Neuronal stem cell (in vitro differentiated cells): ENCODE results near the gene ATAD3B.
"Not testable (repeated sequence)": the region's sequence is repeated elsewhere in the genome, so short reads cannot be mapped to it uniquely, and the experiment has no call there.

Source experiments
- DNase-seq: peaks from one replicate; pipeline ENCODE4 v3.0.0-alpha.2; 2013; ENCODE audit warnings: low spot score
- H2AFZ ChIP-seq: one replicate; pipeline ENCODE4 v1.6.1; 2013; ENCODE audit warnings: mild to moderate bottlenecking, low read length, inconsistent platforms
- H2AK5ac ChIP-seq: 2 replicates; pipeline ENCODE4 v1.6.1; 2013; ENCODE audit warnings: low read depth, mild to moderate bottlenecking, inconsistent platforms, low read length, moderate library complexity, mixed read lengths
- H2BK120ac ChIP-seq: 2 replicates; pipeline ENCODE4 v1.6.1; 2013; ENCODE audit warnings: low read depth, mild to moderate bottlenecking, inconsistent platforms, low read length, moderate library complexity, mixed read lengths
- H2BK12ac ChIP-seq: one replicate; pipeline ENCODE4 v1.6.1; 2013; ENCODE audit warnings: low read length, inconsistent platforms
- H2BK15ac ChIP-seq: 2 replicates; pipeline ENCODE4 v1.6.1; 2013; ENCODE audit warnings: mild to moderate bottlenecking, low read length, inconsistent platforms, mixed read lengths
- H2BK5ac ChIP-seq: one replicate; pipeline ENCODE4 v1.6.1; 2013; ENCODE audit warnings: inconsistent platforms, mild to moderate bottlenecking, low read length, moderate library complexity
- H3K14ac ChIP-seq: one replicate; pipeline ENCODE4 v1.6.1; 2013; ENCODE audit warnings: low read length, inconsistent platforms
- H3K18ac ChIP-seq: 2 replicates; pipeline ENCODE4 v1.6.1; 2013; ENCODE audit warnings: low read length, inconsistent platforms
- H3K23ac ChIP-seq: 2 replicates; pipeline ENCODE4 v1.6.1; 2013; ENCODE audit warnings: low read depth, mild to moderate bottlenecking, mixed read lengths, low read length, inconsistent platforms; ENCODE audit not compliant: poor library complexity
- H3K27ac ChIP-seq: replicated peaks from 3 replicates; pipeline ENCODE4 v1.5.1; 2013; ENCODE audit warnings: low read length, inconsistent platforms
- H3K27me3 ChIP-seq, 3 experiments: 2 replicates each; pipeline ENCODE4 v1.6.1; 2013; ENCODE audit warnings: low read length in 3 of 3, mild to moderate bottlenecking in 2 of 3, inconsistent platforms in 1 of 3, low read depth in 1 of 3, mixed read lengths in 1 of 3, moderate library complexity in 1 of 3; ENCODE audit not compliant: control insufficient read depth in 3 of 3, insufficient read depth in 3 of 3
- H3K36me3 ChIP-seq, 2 donors: replicated peaks in 1 of 2; 2 replicates each; pipeline ENCODE4 v1.6.1; 2013; ENCODE audit warnings: low read length in 2 of 2; ENCODE audit not compliant: control insufficient read depth in 2 of 2, insufficient read depth in 2 of 2
- H3K4ac ChIP-seq: 2 replicates; pipeline ENCODE4 v1.6.1; 2013; ENCODE audit warnings: inconsistent platforms, mild to moderate bottlenecking, low read length, moderate library complexity
- H3K4me1 ChIP-seq, 2 donors: 1 replicate in 1 of 2; 2 replicates in 1 of 2; pipeline ENCODE4 v1.6.1; 2013; ENCODE audit warnings: low read length in 2 of 2, low read depth in 1 of 2; ENCODE audit not compliant: control insufficient read depth in 2 of 2, insufficient read depth in 1 of 2
- H3K4me2 ChIP-seq: one replicate; pipeline ENCODE4 v1.6.1; 2013; ENCODE audit warnings: mild to moderate bottlenecking, low read length, inconsistent platforms; ENCODE audit not compliant: insufficient read depth, poor library complexity, severe bottlenecking
- H3K4me3 ChIP-seq, 2 donors: 2 replicates each; pipeline ENCODE4 v1.5.1; 2013; ENCODE audit warnings: low read length in 2 of 2, mild to moderate bottlenecking in 2 of 2, inconsistent platforms in 1 of 2, moderate library complexity in 1 of 2
- H3K79me1 ChIP-seq: one replicate; pipeline ENCODE4 v1.6.1; 2013; ENCODE audit warnings: low read depth, mild to moderate bottlenecking, inconsistent platforms, low read length, moderate library complexity
- H3K9ac ChIP-seq: one replicate; pipeline ENCODE4 v1.6.1; 2013; ENCODE audit warnings: mild to moderate bottlenecking, low read depth, low read length, inconsistent platforms; ENCODE audit not compliant: poor library complexity
- H3K9me3 ChIP-seq, 2 donors: replicated peaks in 1 of 2; 2 replicates each; pipeline versions ENCODE3 to v1.6.1; 2013; ENCODE audit warnings: low read length in 2 of 2, mild to moderate bottlenecking in 2 of 2, inconsistent platforms in 1 of 2, low read depth in 1 of 2, mixed read lengths in 1 of 2, moderate library complexity in 1 of 2; ENCODE audit not compliant: control insufficient read depth in 2 of 2, insufficient read depth in 1 of 2
- H4K8ac ChIP-seq: one replicate; pipeline ENCODE4 v1.6.1; 2013; ENCODE audit warnings: low read depth, mild to moderate bottlenecking, inconsistent platforms, low read length, moderate library complexity
- H4K91ac ChIP-seq: one replicate; pipeline ENCODE4 v1.6.1; 2013; ENCODE audit warnings: low read length, low read depth, mild to moderate bottlenecking, inconsistent platforms; ENCODE audit not compliant: poor library complexity
- WGBS, 2 donors: extraction: QIAGEN DNeasy Blood & Tissue Kit; methylation state at CpG; one replicate each; pipeline ENCODE4 v1.1.7; 2013; ENCODE audit warnings: missing lambda C conversion rate in 2 of 2, mixed read lengths in 1 of 2; ENCODE audit not compliant: insufficient read length in 2 of 2, insufficient replicate concordance in 1 of 2; ENCODE audit errors: extremely low coverage in 2 of 2; 5-methylcytosine and 5-hydroxymethylcytosine counted together

The ATAD3B gene

DNA sequence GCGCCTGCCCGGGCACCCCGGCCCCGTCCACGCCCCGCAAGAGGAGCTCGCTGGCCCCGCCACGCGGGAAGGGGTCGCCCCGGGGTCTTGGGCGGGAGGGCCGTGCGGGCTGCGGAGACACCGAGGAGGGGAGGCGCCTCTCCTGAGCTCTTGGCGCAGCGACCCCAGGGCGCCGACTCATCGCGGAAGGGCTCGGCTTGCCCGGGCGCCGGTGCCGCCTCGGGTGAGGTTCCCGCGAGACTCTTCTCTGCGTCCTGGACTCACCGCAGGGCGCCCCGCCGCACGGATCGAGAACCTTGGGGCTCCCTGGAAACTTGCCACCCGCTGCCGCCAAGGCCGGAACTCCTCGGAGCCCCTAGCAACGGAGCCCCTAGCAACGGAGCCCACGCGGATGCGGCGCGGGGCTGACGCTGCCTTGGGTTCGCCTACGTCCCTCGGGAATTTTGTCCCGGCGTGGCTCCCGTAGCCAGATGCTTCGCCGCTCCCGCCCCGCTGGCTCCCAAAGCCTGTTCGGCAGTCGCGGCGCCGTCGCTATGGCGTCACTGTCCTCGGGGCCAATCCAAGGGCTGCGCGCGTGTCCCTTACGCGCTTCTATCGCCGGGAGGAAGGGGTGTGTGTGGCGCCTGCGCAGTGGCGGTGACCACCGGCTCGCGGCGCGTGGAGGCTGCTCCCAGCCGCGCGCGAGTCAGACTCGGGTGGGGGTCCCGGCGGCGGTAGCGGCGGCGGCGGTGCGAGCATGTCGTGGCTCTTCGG is 40.1 kb downstream of the ATAD3B start, which contains the start of gene ATAD3A:
Gene ATAD3A, plus strand, starts transcription at position 630 of the 753 bp plus-strand sequence. Its CDS starts 107 bp downstream, at position 737.
- peak within 1 kb of the TSS; percentile 84 for H3K27ac ChIP-seq
- no peaks in the 10 kb centered on the region for H3K9me3 ChIP-seq
- H3K36me3 ChIP-seq = peaks cover 4% of the 10 kb centered on the region in 2 donors
- H2BK12ac ChIP-seq = no peak within 1 kb of the TSS
- H3K4ac ChIP-seq = no peak within 1 kb of the TSS
- peak within 1 kb of the TSS; percentile 25 for H3K14ac ChIP-seq
- peaks cover 1 to 5% of the 10 kb centered on the region in 2 donors for H3K4me1 ChIP-seq
- WGBS, 2 donors = no CpG with 5 or more reads among the region's 99 CpGs
- peak within 1 kb of the TSS; percentile 96 for H3K23ac ChIP-seq
- peak; percentile 97 for DNase-seq
- H2AK5ac ChIP-seq = peak within 1 kb of the TSS; percentile 53
- H3K79me1 ChIP-seq = no peaks in the 10 kb centered on the region
- H2BK15ac ChIP-seq = no peak within 1 kb of the TSS
- peak within 1 kb of the TSS; percentile 68 for H4K91ac ChIP-seq
- peak within 1 kb of the TSS; percentile 68 to 94 for H3K4me3 ChIP-seq
- peak within 1 kb of the TSS; percentile 87 for H3K9ac ChIP-seq
- peak within 1 kb of the TSS; percentile 94 for H3K18ac ChIP-seq
- H4K8ac ChIP-seq = no peak within 1 kb of the TSS
- H3K4me2 ChIP-seq = peak within 1 kb of the TSS; percentile 86
- H2BK5ac ChIP-seq = peak within 1 kb of the TSS; percentile 84
- H3K27me3 ChIP-seq = no peaks in the 10 kb centered on the region
- H2BK120ac ChIP-seq = peak within 1 kb of the TSS; percentile 35
- peak within 1 kb of the TSS; percentile 97 for H2AFZ ChIP-seq

DNA sequence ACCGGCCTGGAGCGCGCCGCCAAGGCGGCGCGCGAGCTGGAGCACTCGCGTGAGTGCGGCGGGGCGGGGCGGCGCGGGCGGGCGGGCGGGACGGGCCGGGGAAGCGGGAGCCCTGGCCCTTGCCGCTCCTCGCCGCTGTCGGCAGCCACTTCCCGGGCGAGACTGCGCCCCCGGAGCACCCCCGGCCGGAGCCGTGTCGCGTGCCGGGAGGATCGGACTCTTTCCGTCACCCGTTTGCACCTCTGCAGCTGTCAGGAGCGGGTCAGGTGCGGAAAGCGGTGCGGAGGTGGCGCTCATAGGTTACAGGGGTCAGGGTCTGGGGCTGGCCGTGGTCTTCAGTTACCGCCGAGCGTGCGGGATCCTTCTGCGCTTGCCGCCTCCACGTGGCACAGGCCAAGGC is 40.9 kb downstream of the ATAD3B start:
- Histone ChIP-seq H3K4me2 (peak overlapping the region; percentile 66), H3K4me3 (peak overlapping the region; percentile 58 to 84), H3K9ac (peak overlapping the region; percentile 70)
- not testable (repeated sequence) for H4K91ac ChIP-seq, H3K9me3 ChIP-seq, H3K79me1 ChIP-seq, H4K8ac ChIP-seq, DNase-seq, H2BK5ac ChIP-seq, H3K4me1 ChIP-seq, H3K27me3 ChIP-seq, H3K23ac ChIP-seq, H3K36me3 ChIP-seq, H3K4ac ChIP-seq, H3K14ac ChIP-seq, H2BK120ac ChIP-seq, H2BK15ac ChIP-seq, H2BK12ac ChIP-seq, H2AK5ac ChIP-seq, H2AFZ ChIP-seq, H3K18ac ChIP-seq, H3K27ac ChIP-seq
- no CpG with 5 or more reads among the region's 52 CpGs for whole genome bisulfite sequencing, 2 donors

DNA sequence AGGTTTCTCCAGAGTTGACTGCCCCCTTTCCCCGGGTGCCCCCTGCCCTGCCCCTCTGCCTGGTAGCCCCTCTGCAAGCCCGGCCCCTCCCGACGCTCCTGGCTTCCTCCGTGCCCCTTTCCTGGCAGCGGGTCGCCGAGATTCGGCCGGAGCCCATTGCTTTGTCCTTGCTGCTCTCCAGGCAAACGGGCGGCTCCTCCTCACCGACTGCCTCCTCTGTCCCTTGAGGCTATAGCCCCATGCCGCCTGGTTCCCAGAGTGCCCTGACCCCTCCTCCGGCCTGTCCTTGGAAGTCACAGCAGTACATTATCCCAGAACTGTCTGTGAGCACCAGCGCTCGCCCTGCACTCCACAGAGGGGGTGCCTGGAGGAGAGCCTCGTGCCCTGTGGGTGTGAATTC is 42.1 kb downstream of the ATAD3B start:
- not testable (repeated sequence) for H3K4me2 ChIP-seq, H3K9me3 ChIP-seq, H3K4ac ChIP-seq, H2AFZ ChIP-seq, H3K9ac ChIP-seq, H2BK15ac ChIP-seq, H4K8ac ChIP-seq, H3K79me1 ChIP-seq, H3K27ac ChIP-seq, H2BK5ac ChIP-seq, H4K91ac ChIP-seq, H2AK5ac ChIP-seq, H2BK12ac ChIP-seq, DNase-seq, H2BK120ac ChIP-seq, H3K23ac ChIP-seq, H3K14ac ChIP-seq, H3K4me1 ChIP-seq, H3K27me3 ChIP-seq, H3K18ac ChIP-seq
- WGBS, 2 donors = no CpG with 5 or more reads among the region's 18 CpGs
- Histone ChIP-seq H3K36me3 (peaks cover 11 to 14% of the 10 kb centered on the region in 2 donors), H3K4me3 (peak overlapping the region in 1 of 2 donors; percentile 4)

DNA sequence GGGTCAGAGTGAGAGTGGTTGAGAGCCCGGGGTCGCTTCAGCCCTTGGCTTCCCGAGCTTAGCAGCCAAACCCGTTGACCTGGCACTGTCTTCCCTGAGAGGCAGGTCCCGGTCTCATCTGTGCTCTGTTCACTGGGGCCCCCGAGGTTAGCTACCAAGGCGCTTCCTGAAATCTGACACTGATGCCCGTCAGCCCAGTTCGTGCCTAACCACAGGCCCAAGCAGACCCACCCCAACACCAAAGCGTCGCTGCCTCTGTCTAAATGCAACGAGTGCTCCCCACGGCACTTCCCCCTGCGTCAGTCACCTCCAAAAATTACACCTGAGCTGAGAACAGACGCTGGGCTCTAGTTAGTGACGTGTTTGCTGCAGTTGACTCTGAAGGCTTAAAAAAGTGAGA is 42.8 kb downstream of the ATAD3B start:
- H3K27ac ChIP-seq, H4K8ac ChIP-seq, H3K9me3 ChIP-seq, H2BK5ac ChIP-seq, H3K18ac ChIP-seq, H2AFZ ChIP-seq, H2AK5ac ChIP-seq, H3K27me3 ChIP-seq, DNase-seq, H2BK120ac ChIP-seq, H2BK15ac ChIP-seq, H3K4me3 ChIP-seq, H3K14ac ChIP-seq, H3K9ac ChIP-seq, H3K79me1 ChIP-seq, H3K4me1 ChIP-seq, H3K4ac ChIP-seq, H4K91ac ChIP-seq, H2BK12ac ChIP-seq, H3K4me2 ChIP-seq, H3K23ac ChIP-seq: not testable (repeated sequence)
- peaks cover 11 to 17% of the 10 kb centered on the region in 2 donors for H3K36me3 ChIP-seq
- no CpG with 5 or more reads among the region's 16 CpGs for WGBS, 2 donors
